GM12891 (cell line): ENCODE results near the gene TEKTIP1.

Experiments
- PAX5 ChIP-seq: IDR thresholded peaks from 2 replicates; pipeline ENCODE4 v1.6.1; 2011; ENCODE audit warnings: low read length, moderate library complexity, mild to moderate bottlenecking; ENCODE audit not compliant: insufficient read depth, severe bottlenecking
- POLR2A ChIP-seq: IDR thresholded peaks from 2 replicates; pipeline ENCODE4 v1.6.1; 2011; ENCODE audit warnings: low read depth, low read length, control low read depth
- POLR2AphosphoS5 ChIP-seq: IDR thresholded peaks from 2 replicates; pipeline ENCODE4 v1.6.1; 2011; ENCODE audit warnings: low read depth, low read length, control low read depth

DNA sequence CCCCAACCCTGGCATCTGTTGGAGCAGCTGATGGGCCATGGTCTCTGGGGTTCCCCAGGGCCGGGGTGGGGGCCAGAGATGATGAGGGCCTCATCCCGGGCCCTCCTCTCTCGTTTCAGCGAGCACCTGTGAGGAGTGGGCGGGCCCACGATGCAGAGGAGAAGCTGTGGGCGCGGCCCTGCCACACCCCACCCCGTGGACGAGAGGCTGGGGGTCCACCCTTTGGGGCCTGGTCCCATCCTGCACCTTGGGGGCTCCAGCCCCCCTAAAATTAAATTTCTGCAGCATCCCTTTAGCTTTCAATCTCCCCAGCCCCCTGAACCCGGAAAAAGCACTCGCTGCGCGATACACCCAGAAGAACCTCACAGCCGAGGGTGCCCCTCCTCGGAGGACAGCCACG is 39.4 kb downstream of the TEKTIP1 start:
- TF ChIP-seq PAX5 = no peak
- TF ChIP-seq POLR2AphosphoS5 = no peak
- TF ChIP-seq POLR2A = no peak
